ENCODE data around the gene GAS1.
A peak's percentile ranks its signal among the peaks of the same experiment; 100 is the strongest.

GAS1 gene

GRCh38 chr9:86947146-86948073 is at the start of gene GAS1:
GAS1 (minus strand) TSS chr9:86947506; CDS start chr9:86946779, 727 bp downstream.
- peak; percentile 90 to 94 for DNase-seq
- intact Hi-C loops (cut with DNase I; ENCODE audit: low total_unique reads): loop anchor here (5.0 kb wide), 2 partner anchors 165 to 375 kb away; no protein-coding TSS in a partner anchor
- H3K4me3 ChIP-seq: peak within 1 kb of the TSS; percentile 66 to 83
- TF ChIP-seq CTCF (IDR thresholded peaks at IDR 0.05): no peak
- no peaks in the 10 kb centered on the region for H3K36me3 ChIP-seq
- H3K27ac ChIP-seq: peak within 1 kb of the TSS; percentile 79 to 90
- H3K4me1 ChIP-seq: peaks cover 0 to 35% (median 4%) of the 10 kb centered on the region in 4 donors
- no peaks in the 10 kb centered on the region for H3K9me3 ChIP-seq
- no peaks in the 10 kb centered on the region for H3K27me3 ChIP-seq

GRCh38 chr9:86994231-86994630 is 46.9 kb upstream of the GAS1 start:
- Histone ChIP-seq H3K27ac (no peak overlapping the region), H3K9me3 (no peaks in the 10 kb centered on the region), H3K4me1 (no peaks in the 10 kb centered on the region), H3K36me3 (no peaks in the 10 kb centered on the region), H3K4me3 (no peak overlapping the region), H3K27me3 (no peaks in the 10 kb centered on the region)
- DNase-seq: no peak
- TF ChIP-seq CTCF (IDR thresholded peaks at IDR 0.05): no peak
- intact Hi-C loops (cut with DNase I; ENCODE audit: low total_unique reads): no loop called here

DNA sequence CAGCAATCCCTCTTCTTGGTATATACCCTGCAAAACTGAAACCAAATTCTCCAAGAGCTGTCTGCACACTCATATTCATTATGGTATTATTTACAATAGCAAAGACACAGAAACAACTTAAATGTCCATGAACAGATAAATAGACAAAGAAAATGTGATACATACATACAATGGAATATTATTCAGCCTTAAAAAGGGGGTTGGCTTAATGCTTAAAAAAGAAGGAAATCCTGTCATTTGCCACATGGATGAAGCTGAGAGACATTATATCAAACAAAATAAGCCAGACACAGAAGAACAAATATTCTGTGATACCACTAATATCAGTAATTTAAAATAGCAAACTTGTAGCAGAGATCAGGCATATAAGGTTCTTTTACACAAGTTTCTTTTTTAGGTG is 46.5 kb upstream of the GAS1 start:
- H3K4me1 ChIP-seq: no peaks in the 10 kb centered on the region
- no peaks in the 10 kb centered on the region for H3K27me3 ChIP-seq
- intact Hi-C loops (cut with DNase I; ENCODE audit: low total_unique reads): no loop called here
- no peak for DNase-seq
- H3K27ac ChIP-seq: no peak overlapping the region
- no peak overlapping the region for H3K4me3 ChIP-seq
- H3K36me3 ChIP-seq: no peaks in the 10 kb centered on the region
- H3K9me3 ChIP-seq: no peaks in the 10 kb centered on the region
- TF ChIP-seq CTCF (IDR thresholded peaks at IDR 0.05): no peak

DNA sequence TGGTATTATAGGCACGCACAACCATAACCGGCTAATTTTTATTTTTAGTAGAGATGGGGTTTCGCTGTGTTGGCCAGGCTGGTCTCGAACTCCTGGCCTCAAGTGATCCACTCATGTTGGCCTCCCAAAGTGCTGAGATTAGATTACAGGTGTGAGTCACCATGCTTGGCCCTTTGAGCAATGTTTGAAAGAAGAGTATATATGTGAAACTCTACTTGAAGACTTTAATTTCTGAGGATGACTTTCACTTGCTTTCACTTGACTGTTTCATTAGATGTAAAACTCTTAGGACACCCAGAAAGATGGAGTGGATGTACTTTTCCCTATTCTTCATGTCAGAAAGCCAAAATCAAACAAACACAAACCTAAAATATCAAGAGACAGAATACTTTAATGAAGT is 43.8 kb upstream of the GAS1 start:
- no peak for DNase-seq
- intact Hi-C loops (cut with DNase I; ENCODE audit: low total_unique reads): no loop called here
- Histone ChIP-seq H3K9me3 (no peaks in the 10 kb centered on the region), H3K27me3 (no peaks in the 10 kb centered on the region), H3K36me3 (no peaks in the 10 kb centered on the region), H3K27ac (no peak overlapping the region), H3K4me3 (no peak overlapping the region), H3K4me1 (no peaks in the 10 kb centered on the region)
- no peak for TF ChIP-seq CTCF (IDR thresholded peaks at IDR 0.05)

- TF ChIP-seq CTCF (IDR thresholded peaks at IDR 0.05): no peak
- H3K36me3 ChIP-seq: no peaks in the 10 kb centered on the region
- intact Hi-C loops (cut with DNase I; ENCODE audit: low total_unique reads): no loop called here
- H3K27me3 ChIP-seq: no peaks in the 10 kb centered on the region
- H3K4me1 ChIP-seq: no peaks in the 10 kb centered on the region
- DNase-seq: no peak
- no peak overlapping the region for H3K4me3 ChIP-seq
- H3K27ac ChIP-seq: no peak overlapping the region
- H3K9me3 ChIP-seq: no peaks in the 10 kb centered on the region
These were observed 43.0 kb upstream of the GAS1 start for GRCh38 chr9:86990290-86990689.
